Mammary epithelial cell (primary cell): ENCODE measurements around the gene SSBP1.

Experiments used
- EZH2 ChIP-seq: IDR thresholded peaks from 2 replicates; pipeline ENCODE4 v1.6.1; 2012; ENCODE audit warnings: low read length, inconsistent platforms, borderline replicate concordance
- TF ChIP-seq, protein P1 (sequence below), 2 donors: IDR thresholded peaks in 1 of 2; conservative IDR thresholded peaks in 1 of 2; 2 replicates each; pipeline ENCODE4 v1.5.1; 2011 to 2012; ENCODE audit warnings: inconsistent platforms in 2 of 2, low read length in 2 of 2, mild to moderate bottlenecking in 2 of 2, control low read depth in 1 of 2, low read depth in 1 of 2; ENCODE audit not compliant: insufficient read depth in 1 of 2; ENCODE audit errors: extremely low read depth in 1 of 2

DNA sequence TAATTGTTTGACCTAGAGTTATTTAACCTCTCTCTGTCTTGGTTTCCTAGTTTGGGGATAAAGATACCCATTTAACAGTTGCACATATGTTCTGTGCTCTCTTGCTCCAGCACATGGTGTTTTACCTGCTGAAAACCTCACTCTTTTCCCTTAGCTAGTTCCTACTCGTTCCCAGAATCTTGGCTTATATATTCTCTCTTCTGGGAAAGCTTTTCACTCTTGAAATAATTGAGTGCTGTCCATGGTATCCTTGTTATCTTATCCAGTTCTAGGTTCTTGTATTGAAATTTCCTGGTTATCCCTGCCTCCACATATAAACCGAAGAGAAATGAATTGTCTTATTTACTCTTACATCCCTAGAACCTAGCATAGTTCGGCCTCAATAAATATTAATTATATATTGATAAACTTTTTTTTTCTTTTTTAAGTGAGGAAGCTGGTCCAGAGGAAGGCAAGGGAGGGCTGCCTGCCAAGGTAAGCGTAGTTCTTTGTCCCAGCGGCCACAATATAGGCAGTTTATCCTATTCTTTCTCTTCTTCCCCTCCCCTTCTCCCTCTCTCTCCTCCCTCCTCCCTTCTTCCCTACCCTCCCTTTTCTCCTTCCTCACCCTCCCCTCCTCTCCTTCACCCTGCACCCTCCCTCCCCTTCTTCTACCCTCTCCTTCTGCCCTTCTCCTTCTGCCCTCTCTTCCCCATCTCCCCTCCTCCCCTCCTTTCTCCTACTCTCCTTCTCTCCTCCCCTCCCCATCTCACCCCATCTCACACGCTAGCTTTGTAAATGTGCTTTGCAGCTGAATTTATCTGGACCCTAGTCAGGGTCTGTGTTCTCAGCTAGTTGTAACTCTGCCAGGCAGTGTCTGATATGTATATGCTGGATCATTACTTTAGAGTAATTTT lies 22.1 kb upstream of the SSBP1 start:
- TF ChIP-seq, protein P1, sequence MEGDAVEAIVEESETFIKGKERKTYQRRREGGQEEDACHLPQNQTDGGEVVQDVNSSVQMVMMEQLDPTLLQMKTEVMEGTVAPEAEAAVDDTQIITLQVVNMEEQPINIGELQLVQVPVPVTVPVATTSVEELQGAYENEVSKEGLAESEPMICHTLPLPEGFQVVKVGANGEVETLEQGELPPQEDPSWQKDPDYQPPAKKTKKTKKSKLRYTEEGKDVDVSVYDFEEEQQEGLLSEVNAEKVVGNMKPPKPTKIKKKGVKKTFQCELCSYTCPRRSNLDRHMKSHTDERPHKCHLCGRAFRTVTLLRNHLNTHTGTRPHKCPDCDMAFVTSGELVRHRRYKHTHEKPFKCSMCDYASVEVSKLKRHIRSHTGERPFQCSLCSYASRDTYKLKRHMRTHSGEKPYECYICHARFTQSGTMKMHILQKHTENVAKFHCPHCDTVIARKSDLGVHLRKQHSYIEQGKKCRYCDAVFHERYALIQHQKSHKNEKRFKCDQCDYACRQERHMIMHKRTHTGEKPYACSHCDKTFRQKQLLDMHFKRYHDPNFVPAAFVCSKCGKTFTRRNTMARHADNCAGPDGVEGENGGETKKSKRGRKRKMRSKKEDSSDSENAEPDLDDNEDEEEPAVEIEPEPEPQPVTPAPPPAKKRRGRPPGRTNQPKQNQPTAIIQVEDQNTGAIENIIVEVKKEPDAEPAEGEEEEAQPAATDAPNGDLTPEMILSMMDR (conservative IDR thresholded peaks at IDR 0.05 in 1 of 2, IDR thresholded peaks at IDR 0.05 in 1 of 2; ENCODE audit: extremely low read depth in 1 of 2, insufficient read depth in 1 of 2, low read depth in 1 of 2, low read length in 2 of 2): no peak
- no peak for TF ChIP-seq EZH2
